Retinal pigment epithelial cell (primary cell): Measurements from ENCODE around the gene RSU1.
A peak's percentile ranks its signal among the peaks of the same experiment; 100 is the strongest.

Source experiments
- DNase-seq: peaks from one replicate; pipeline ENCODE4 v3.0.0-alpha.2; 2010; ENCODE audit warnings: low read depth
- H3K4me3 ChIP-seq: 2 replicates; pipeline ENCODE4 v1.5.1; 2011; ENCODE audit warnings: mild to moderate bottlenecking, low read length, control low read depth, moderate library complexity
- TF ChIP-seq, protein P1 (sequence below): conservative IDR thresholded peaks from 2 replicates; pipeline ENCODE4 v1.5.1; 2011; ENCODE audit warnings: low read depth, low read length, control low read depth, inconsistent platforms

Gene RSU1

DNA sequence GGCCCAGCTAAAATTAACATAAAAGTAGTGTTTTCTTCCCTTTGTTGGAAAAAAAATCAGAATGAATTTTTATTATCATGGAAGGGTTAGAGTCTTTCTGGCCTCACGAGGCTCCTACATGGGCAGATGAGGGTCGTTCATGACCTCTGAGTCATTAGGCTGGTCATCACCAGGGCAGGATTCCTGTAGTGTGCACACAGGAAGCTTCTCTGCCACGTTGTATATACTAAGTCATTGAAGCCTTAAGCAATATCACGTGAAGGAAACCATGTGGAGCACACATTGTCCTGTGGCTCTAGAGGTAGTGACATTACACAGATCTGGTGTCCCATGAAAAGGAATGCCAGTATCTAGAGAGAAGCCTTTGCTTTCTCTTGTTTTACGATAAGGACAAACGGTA lies 210.8 kb downstream of the RSU1 start:
- no peak for DNase-seq
- TF ChIP-seq, protein P1, sequence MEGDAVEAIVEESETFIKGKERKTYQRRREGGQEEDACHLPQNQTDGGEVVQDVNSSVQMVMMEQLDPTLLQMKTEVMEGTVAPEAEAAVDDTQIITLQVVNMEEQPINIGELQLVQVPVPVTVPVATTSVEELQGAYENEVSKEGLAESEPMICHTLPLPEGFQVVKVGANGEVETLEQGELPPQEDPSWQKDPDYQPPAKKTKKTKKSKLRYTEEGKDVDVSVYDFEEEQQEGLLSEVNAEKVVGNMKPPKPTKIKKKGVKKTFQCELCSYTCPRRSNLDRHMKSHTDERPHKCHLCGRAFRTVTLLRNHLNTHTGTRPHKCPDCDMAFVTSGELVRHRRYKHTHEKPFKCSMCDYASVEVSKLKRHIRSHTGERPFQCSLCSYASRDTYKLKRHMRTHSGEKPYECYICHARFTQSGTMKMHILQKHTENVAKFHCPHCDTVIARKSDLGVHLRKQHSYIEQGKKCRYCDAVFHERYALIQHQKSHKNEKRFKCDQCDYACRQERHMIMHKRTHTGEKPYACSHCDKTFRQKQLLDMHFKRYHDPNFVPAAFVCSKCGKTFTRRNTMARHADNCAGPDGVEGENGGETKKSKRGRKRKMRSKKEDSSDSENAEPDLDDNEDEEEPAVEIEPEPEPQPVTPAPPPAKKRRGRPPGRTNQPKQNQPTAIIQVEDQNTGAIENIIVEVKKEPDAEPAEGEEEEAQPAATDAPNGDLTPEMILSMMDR, result no peak

DNA sequence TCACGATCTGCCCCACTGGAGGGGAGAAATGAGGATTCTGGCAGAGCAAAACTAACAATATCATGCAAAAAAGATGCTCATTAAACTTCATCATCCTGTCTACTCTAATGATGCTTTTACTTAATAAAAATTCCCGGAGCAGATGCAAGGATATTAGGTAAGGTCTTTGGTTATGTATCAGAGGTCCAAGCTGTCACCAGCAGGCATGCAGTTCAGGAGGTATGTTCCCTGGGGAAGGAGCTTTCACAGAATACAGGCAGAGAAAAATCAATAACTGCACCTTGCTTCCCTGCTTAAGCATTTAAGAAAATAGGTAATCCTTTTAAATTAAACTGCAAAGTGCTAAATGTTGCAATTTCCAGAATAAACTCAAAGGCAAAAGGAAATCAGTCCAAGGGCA lies 213.9 kb downstream of the RSU1 start:
- DNase-seq, result no peak
- TF ChIP-seq, protein P1, result no peak
- H3K4me3 ChIP-seq, result no peak overlapping the region

More for the DNA sequence above, 210.8 kb downstream of the RSU1 start:
- no peak overlapping the region for H3K4me3 ChIP-seq

DNA sequence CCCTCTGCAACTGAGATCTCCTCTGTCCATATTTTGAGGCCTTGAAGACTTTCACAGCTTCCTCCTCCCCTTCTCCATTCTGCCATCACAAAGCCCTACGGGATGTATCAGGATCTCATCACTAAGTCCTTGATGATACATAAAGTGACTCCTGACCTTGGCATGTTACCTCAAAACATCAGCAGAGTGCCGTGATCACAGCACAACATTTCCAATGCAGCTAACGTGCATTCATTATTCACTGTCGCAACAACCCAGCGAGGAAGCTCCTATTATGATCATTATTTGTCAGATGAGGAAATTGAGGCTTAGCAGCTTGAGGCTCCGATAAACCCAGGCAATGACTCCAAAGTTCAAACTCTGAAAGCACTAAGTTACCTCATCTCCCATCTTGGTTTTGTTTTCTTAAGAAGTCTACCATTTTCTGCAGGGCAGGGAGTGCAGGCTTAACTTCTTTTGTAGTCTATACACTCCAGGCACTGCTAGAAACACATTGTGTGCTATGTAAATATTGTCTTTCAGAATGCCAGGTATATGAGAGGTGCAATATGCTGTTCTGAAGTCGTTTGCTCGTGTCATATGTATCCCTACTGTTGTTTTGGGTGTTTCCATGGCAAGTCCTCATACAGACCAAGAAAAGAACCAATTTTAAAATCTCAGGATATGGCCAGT lies 215.0 kb downstream of the RSU1 start:
- TF ChIP-seq, protein P1, result no peak
- no peak for DNase-seq
- no peak overlapping the region for H3K4me3 ChIP-seq

DNA sequence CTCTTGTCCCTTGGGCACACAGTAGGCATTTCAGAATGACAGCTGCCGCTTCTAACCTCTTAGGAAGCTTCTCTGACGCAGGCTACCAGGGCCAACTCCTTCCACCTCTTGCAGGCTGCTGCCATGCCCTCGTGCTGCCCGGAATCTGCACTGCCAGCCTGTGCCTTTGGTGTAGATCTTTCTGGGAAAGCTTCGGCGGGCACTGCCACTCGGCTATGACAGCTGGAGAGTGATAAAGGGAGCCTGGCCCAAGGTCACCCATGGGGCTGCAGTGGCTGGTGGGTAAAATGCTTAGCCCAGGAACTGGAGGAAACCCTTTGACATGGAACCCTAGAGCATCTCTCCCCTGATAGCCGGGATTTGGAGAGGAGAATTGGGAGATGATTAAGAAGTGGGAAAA lies 217.6 kb downstream of the RSU1 start:
- TF ChIP-seq, protein P1, result no peak
- no peak overlapping the region for H3K4me3 ChIP-seq
- DNase-seq, result no peak

DNA sequence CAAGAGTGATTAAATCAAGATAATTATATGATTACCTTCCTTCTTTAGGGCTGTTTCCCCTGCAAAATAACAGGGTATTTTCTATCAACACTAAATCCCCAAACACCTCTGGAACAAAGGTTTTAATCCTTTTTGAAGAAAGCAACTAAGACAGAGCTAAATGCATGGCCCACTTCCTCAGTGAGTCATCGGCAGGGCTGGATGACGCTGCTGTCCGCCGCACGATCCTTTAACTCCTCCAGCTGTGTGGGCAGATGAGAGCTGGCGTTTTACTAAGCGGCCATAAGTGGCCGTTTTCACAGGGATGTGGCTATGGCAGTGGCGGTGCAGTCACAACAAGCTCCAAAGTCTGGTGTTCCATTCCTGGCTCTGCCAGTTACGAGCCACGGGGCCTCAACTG lies 219.6 kb downstream of the RSU1 start:
- peak; percentile 24 for DNase-seq
- H3K4me3 ChIP-seq, result no peak overlapping the region
- TF ChIP-seq, protein P1, result no peak

DNA sequence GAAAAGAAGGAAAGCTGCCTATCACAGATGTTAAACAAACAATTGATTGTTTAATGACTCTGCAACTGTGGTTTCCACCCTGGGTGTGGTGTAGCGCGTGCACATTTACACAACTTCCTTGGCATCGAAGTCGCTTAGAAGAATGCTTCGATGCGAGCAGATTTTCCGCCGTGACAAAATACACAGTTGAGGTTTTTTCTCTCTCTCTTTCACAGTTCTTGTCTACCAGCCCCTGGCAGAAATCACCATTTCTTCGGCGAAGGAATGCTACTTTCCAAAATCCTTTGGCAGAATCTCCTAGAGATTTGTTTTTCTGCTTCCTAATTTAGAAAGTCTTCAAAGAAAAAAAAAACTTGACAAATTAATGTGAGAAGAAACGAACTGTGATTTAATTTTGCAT lies 224.8 kb downstream of the RSU1 start:
- TF ChIP-seq, protein P1, result no peak
- H3K4me3 ChIP-seq, result no peak overlapping the region
- no peak for DNase-seq

DNA sequence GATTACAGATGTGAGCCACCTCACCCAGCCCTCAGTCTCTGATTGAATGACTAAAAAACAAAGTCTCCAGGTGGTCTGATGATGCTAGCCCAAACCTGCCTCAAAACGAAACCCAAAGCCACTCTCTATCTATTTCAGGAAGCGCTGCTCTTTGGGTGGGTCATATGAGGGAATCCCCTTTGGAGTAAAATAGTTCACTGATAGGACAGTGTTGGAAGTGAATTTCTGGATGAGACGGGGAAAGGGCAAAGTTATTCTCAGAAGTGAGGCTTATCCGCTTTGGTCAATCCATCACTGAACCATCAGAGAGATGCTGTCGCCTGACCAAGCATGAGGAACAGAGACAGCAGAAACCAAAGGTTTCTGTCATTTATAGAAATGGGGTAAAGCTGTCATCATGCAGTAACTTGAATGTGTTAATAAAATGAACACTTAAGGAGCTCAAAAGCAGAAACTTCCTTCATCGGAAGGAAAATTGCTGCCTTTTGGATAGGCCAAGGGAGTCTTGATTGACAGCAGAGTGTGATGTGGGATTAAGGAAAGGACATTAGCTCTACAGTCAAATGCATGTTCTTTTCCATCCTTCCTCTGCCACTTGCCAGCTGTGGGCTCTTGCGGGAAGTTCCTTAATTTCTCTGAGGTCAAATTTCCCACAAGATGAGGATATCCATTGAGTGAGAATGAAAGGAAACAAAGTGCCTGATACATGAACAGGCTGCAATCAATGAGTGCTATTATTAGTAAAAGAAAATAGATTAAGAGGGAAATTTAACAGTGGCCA lies 230.7 kb downstream of the RSU1 start:
- DNase-seq, result no peak
- H3K4me3 ChIP-seq, result no peak overlapping the region
- TF ChIP-seq, protein P1, result no peak
